Hepatocyte (in vitro differentiated cells): ENCODE measurements around the gene PTPRT. TPM values are rescaled to one million over a fixed set of nuclear protein-coding genes. Genes with fewer than 3 reads are reported as not detected.

Source experiments
- DNase-seq: peaks from one replicate; pipeline ENCODE4 v3.0.0-alpha.2; 2016; ENCODE audit warnings: low spot score
- H2AFZ ChIP-seq: fragments of 200-600 bp; sonication (generic); 2 replicates; pipeline ENCODE4 v1.6.0; 2016; ENCODE audit warnings: antibody characterized with exemption, mild to moderate bottlenecking
- H3K27ac ChIP-seq: fragments of 200-600 bp; sonication (generic); 2 replicates; pipeline ENCODE4 v1.5.1; 2016; ENCODE audit warnings: mild to moderate bottlenecking
- H3K27me3 ChIP-seq: fragments of 200-600 bp; sonication (generic); 2 replicates; pipeline ENCODE4 v1.6.1; 2016
- H3K36me3 ChIP-seq: fragments of 200-600 bp; sonication (generic); replicated peaks from 2 replicates; pipeline ENCODE4 v1.5.1; 2016; ENCODE audit warnings: low read depth; ENCODE audit not compliant: insufficient read depth
- H3K4me1 ChIP-seq: fragments of 200-600 bp; sonication (generic); 2 replicates; pipeline ENCODE4 v1.5.1; 2016; ENCODE audit warnings: mild to moderate bottlenecking, moderate library complexity; ENCODE audit not compliant: insufficient read depth
- H3K4me2 ChIP-seq: fragments of 200-600 bp; sonication (generic); 2 replicates; pipeline ENCODE4 v1.6.0; 2016
- H3K4me3 ChIP-seq: fragments of 200-600 bp; sonication (generic); 2 replicates; pipeline ENCODE4 v1.5.1; 2016; ENCODE audit warnings: mild to moderate bottlenecking
- H3K79me2 ChIP-seq: fragments of 200-600 bp; sonication (generic); 2 replicates; pipeline ENCODE4 v1.6.0; 2017; ENCODE audit warnings: mild to moderate bottlenecking
- H3K9me2 ChIP-seq: fragments of 200-600 bp; sonication (generic); replicated peaks from 2 replicates; pipeline ENCODE4 v1.6.0; 2017; ENCODE audit warnings: mild to moderate bottlenecking; ENCODE audit not compliant: insufficient read depth
- H3K9me3 ChIP-seq: fragments of 200-600 bp; sonication (generic); 2 replicates; pipeline ENCODE4 v1.5.1; 2016; ENCODE audit warnings: low read depth, mild to moderate bottlenecking
- H4K20me1 ChIP-seq: fragments of 200-600 bp; sonication (generic); 2 replicates; pipeline ENCODE4 v1.6.0; 2016; ENCODE audit warnings: mild to moderate bottlenecking; ENCODE audit not compliant: insufficient read depth, poor library complexity, severe bottlenecking
- CTCF ChIP-seq: fragments of 200-600 bp; sonication (generic); IDR thresholded peaks from 2 replicates; pipeline ENCODE4 v1.5.1; 2016; ENCODE audit warnings: antibody characterized with exemption, mild to moderate bottlenecking; ENCODE audit not compliant: poor library complexity
- EZH2 ChIP-seq: fragments of 200-600 bp; sonication (generic); IDR thresholded peaks from 2 replicates; pipeline ENCODE4 v1.6.1; 2016; ENCODE audit warnings: antibody characterized with exemption, mild to moderate bottlenecking, borderline replicate concordance
- EZH2phosphoT487 ChIP-seq: fragments of 200-600 bp; sonication (generic); IDR thresholded peaks from one replicate; pipeline ENCODE4 v1.6.1; 2018; ENCODE audit warnings: antibody characterized with exemption, mild to moderate bottlenecking, low read depth, moderate library complexity; ENCODE audit not compliant: unreplicated experiment, severe bottlenecking
- WGBS: methylation state at CpG from one replicate; pipeline ENCODE4 v1.1.6; 2016; ENCODE audit warnings: low lambda C conversion rate; ENCODE audit errors: missing lambda C conversion rate; 5-methylcytosine and 5-hydroxymethylcytosine counted together
- polyA plus RNA-seq: library from polyadenylated mRNA; unstranded; fragments of >200 nt; fragmentation: Nextera tagmentation; extraction: Ambion mirVana; gene quantifications from 2 replicates; pipeline ENCODE4 v1.2.1, GENCODE V29; 2016
- total RNA-seq: library from RNA; depleted of rRNA; stranded (reverse); fragments of >200 nt; gene quantifications from 2 replicates; pipeline ENCODE4 v1.2.3, GENCODE V29; 2014

The PTPRT gene
- total and polyA plus RNA-seq, 2 experiments from 2014 or later: 0.47 to 0.83 TPM

GRCh38 chr20:42379385-42379784 is 810.3 kb downstream of the PTPRT start:
- DNase-seq: no peak
- Histone ChIP-seq H3K27me3 (no peaks in the 10 kb centered on the region), H2AFZ (no peak overlapping the region), H3K4me3 (no peak overlapping the region), H3K36me3 (no peaks in the 10 kb centered on the region), H3K4me2 (no peak overlapping the region), H3K4me1 (no peaks in the 10 kb centered on the region), H4K20me1 (no peaks in the 10 kb centered on the region), H3K79me2 (no peaks in the 10 kb centered on the region), H3K9me3 (no peaks in the 10 kb centered on the region), H3K9me2 (no peaks in the 10 kb centered on the region), H3K27ac (no peak overlapping the region)
- no peak for TF ChIP-seq EZH2
- no peak for TF ChIP-seq EZH2phosphoT487
- no peak for TF ChIP-seq CTCF
- WGBS: 59% methylated on average over 4 of the region's 4 CpGs

- Histone ChIP-seq H3K79me2 (no peaks in the 10 kb centered on the region), H3K9me2 (no peaks in the 10 kb centered on the region), H3K36me3 (no peaks in the 10 kb centered on the region), H4K20me1 (no peaks in the 10 kb centered on the region), H3K27me3 (no peaks in the 10 kb centered on the region), H3K9me3 (no peaks in the 10 kb centered on the region), H2AFZ (no peak overlapping the region), H3K27ac (no peak overlapping the region), H3K4me3 (no peak overlapping the region), H3K4me2 (no peak overlapping the region), H3K4me1 (no peaks in the 10 kb centered on the region)
- DNase-seq: no peak
- TF ChIP-seq CTCF (no peak), EZH2phosphoT487 (no peak), EZH2 (no peak)
- WGBS: 63% methylated on average over 3 of the region's 3 CpGs
Measured at GRCh38 chr20:42378826-42379225, 810.9 kb downstream of the PTPRT start.

DNA sequence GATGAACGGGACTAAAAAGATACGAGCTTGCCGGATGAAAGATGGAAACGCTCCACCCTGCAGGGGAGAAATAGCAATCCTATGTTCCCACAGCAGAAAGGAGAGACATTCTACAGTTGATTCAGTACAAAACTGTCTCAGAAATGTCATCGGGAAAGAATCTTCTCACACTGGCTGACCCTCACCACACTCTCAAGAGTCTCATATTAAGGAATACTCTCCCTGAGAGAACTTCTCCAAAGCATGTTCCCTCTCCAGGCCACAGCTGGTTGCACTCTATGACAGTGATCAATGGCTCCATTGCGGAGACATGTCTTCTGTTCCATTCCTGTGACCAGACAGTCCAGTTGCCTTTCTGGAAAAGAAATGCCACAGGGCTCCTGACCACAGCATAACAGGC is 813.6 kb downstream of the PTPRT start:
- Histone ChIP-seq H4K20me1 (no peaks in the 10 kb centered on the region), H3K36me3 (no peaks in the 10 kb centered on the region), H3K79me2 (no peaks in the 10 kb centered on the region), H3K4me1 (no peaks in the 10 kb centered on the region), H3K27ac (no peak overlapping the region), H3K4me3 (no peak overlapping the region), H3K9me2 (no peaks in the 10 kb centered on the region), H3K4me2 (no peak overlapping the region), H2AFZ (no peak overlapping the region), H3K27me3 (no peaks in the 10 kb centered on the region), H3K9me3 (no peaks in the 10 kb centered on the region)
- WGBS: 93% methylated on average over 6 of the region's 6 CpGs
- DNase-seq: no peak
- no peak for TF ChIP-seq EZH2phosphoT487
- TF ChIP-seq CTCF: no peak
- TF ChIP-seq EZH2: no peak

GRCh38 chr20:42373049-42373448 is 816.7 kb downstream of the PTPRT start:
- TF ChIP-seq CTCF (no peak), EZH2 (no peak), EZH2phosphoT487 (no peak)
- no peaks in the 10 kb centered on the region for H3K36me3 ChIP-seq
- 74% methylated on average over 2 of the region's 2 CpGs for WGBS
- DNase-seq: no peak
- H3K4me1 ChIP-seq: no peaks in the 10 kb centered on the region
- H3K9me3 ChIP-seq: no peaks in the 10 kb centered on the region
- H3K4me3 ChIP-seq: no peak overlapping the region
- H3K9me2 ChIP-seq: no peaks in the 10 kb centered on the region
- H3K27ac ChIP-seq: no peak overlapping the region
- no peaks in the 10 kb centered on the region for H4K20me1 ChIP-seq
- peaks cover 9% of the 10 kb centered on the region for H3K27me3 ChIP-seq
- no peak overlapping the region for H2AFZ ChIP-seq
- no peak overlapping the region for H3K4me2 ChIP-seq
- H3K79me2 ChIP-seq: no peaks in the 10 kb centered on the region
